HG03060 (cell line): ENCODE data around the gene ANKRD62.
"Not testable (repeated sequence)": the region's sequence is repeated elsewhere in the genome, so short reads cannot be mapped to it uniquely, and the experiment has no call there.

Experiments
- ATAC-seq: cut with Tn5 transposase; IDR thresholded peaks from one replicate; pipeline ENCODE4 v1.9.1; 2021; ENCODE audit warnings: low read depth, moderate number of reproducible peaks; ENCODE audit not compliant: unreplicated experiment

Gene ANKRD62

DNA sequence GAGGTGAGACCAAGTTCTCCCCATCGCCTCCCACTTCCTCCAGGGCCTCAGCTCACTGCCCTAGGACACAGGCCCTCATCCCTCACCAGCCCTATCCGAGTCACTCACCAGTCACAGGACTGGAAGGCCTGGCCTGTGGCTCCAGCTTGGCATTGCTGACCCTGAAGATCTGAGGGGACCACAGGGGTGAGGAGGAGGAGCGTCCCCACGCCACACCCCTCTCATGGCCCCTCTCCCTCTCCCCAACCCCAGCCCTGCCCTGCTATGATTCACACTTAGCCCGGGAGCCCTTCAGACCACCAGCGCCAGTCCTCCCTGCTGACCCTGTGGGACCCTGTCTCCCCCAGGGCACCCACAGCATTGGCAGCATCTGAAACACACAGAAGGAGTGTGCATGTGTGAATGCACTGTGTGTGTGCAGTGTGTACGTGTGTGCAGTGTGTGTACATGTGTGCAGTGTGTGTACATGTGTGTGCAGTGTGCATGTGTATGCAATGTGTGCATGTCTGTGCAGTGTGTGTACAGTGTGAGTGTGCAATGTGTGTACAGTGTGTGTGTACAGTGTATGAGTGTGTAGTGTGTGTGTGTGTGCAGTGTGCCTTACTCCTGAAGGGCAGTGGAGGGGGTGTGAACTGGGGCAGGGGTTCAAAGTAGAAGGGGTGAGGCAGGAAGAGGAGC lies 29.4 kb upstream of the ANKRD62 start:
- no peak for ATAC-seq

DNA sequence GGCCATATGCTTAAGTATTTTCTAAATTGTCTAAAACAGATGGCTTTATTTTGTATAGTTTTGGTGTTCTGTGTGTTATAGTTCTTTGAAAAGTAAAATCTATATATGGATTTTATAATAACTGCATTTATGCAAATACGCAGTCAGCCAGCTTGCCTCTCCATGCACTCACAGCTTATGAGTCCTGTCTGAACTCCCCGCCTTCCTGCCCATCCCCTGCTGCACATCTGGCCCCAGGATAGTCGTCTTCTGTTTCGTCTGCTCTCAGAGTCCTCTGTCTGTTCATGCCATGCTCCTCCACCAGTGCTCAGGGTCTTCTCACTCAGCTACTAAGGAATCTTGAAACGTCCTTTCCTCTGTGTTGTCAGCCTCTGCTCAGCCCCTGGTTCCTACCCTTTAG lies 28.2 kb upstream of the ANKRD62 start:
- no peak for ATAC-seq

DNA sequence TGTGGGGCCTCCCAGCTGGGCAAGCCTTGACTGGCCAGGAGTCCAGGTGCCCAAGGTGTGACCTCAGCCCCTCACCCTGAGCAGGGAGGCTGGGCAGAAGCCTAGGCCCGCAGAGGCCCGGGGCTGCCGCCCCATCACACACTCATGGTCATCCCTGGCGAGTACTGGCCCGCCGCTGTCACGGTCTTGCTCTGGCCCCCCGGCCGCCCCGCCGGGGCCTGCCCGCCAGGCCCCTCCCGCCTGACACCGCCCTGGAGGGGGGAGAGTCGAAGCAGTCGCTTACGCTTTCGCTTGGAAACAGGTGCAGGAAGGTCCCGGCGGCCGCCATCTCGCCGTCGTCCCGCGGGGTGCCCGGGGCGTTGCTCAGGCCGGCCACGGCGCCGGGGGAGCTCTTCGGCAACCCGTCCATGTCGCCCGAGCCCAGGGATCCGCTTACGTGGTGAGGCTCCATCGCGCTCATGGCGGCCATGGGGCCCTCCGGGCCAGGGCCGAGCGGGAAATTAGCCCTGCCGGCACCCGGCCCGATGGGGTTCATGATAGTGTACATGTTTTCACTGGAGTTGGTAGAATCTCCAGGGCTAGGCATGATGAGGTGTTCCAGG lies 26.6 kb upstream of the ANKRD62 start:
- ATAC-seq, result no peak

DNA sequence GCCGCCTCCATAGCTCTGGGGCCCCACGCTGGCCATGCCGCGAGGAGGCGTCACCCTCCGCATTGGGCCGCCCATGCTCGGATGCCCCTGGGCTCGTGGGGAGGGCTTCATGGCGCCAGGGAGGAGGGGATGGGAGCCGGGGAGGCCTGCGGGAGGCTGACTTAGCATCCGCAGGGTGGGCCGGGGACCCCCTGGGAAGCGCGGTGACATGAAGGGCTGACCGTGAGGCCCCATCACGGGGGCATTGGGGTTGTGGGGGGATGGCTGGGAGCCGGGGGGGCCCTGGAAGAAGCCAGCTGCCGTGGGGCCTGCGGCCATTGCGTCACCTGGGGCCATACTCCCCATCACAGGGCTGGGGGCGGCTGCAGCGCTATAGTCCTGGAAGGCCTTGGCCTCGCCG lies 26.0 kb upstream of the ANKRD62 start:
- no peak for ATAC-seq

DNA sequence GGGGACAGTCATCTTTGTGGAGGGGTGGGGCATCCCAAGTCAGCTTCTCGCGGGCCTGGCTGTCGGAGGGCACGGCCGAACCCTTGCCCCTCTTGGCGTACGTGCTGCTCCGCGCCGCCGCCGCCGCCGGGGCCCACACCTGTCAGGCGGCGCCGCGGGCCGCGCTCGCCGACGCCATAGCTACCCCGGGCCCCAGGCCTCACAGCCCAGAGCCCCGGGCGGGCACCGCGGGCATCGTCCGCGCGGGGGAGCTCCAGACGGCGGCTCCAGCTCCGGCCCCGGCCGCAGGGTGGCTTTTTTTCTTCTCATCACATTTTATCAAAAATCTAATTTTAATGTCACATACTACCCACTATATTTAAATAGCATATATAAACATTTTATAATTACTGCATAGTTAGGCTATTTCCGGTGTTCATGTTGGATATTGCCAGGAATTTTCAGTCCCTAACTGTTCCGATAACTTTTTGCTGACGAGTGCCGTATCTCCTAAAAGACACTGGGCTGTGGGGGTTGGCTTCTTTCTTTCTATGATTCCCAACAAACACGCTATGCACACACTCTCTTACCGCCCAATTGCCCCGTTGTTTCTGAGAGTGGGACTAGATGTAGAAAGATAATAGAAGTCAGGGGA lies 25.2 kb upstream of the ANKRD62 start:
- ATAC-seq, result not testable (repeated sequence)

DNA sequence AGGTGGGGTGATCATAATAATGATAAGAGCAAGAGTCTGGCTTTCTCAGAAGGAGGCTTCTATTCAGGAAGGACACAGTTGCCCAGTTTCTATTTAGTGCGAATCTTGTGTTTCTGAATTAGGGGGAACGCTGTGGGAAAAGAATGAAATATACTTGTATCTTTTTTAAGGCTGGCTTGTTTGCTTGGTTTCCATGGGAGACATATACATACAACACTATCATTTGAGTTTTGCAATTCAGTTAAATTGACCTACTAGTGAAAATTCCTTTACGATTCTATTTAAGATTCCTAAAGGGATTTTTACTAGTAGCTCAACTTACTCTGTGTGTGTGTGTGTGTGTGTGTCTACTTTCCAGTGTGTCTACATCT lies 24.7 kb upstream of the ANKRD62 start:
- no peak for ATAC-seq

DNA sequence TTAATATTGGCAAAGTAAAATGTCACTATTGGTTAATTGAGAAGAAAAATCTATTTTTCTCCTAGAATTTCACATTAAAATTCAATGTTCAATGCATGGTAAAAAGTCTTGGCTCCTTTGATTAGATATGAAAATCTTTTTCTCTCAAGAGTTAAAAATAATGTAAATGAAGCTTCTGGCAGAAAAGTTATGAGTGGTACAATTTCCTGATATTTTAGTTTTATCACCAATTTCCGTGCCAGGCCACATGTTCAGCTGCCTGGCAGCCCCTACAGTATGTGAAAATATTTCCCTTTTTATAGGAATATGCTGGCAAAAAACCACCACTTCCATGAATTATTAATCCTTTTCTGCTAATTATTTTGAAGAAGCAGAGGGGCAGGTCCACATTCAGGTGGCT lies 22.6 kb upstream of the ANKRD62 start:
- not testable (repeated sequence) for ATAC-seq

DNA sequence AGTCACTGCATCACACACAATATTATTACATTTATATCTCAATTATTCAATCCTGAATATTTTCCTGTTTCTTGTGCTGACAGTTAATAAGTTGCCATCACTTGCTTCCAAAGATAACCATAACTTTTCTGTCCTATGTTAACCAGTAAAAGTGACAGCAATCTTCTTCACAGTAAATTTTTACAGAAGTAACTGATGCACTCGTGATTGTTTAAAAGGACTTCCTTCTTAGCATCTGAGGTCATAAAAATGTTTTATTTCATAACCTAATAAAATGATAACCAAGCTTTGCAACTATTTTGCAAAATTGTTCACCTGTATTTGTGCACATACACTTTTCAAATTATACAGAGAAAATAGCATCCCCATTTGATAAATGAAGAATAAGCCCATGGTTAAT lies 20.6 kb upstream of the ANKRD62 start:
- ATAC-seq, result no peak

DNA sequence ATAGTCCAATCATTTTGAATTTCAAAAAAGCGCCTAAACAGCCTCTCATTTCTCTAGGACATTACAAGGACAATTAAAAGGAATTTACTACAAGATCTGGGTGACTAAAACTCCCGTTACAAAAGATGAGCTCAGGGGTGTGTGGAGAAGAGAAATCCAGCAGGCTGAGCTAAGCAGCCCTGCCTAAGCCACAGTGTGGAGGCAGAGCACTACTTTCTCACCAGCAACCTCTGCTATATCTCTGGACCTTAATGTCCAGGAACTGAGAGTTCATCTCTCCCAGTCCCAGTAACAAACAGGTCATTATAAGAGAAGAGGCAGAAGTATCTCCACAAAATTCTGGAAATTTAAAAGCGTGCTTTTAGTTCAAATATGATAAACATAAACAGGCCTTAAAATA lies 18.9 kb upstream of the ANKRD62 start:
- no peak for ATAC-seq

DNA sequence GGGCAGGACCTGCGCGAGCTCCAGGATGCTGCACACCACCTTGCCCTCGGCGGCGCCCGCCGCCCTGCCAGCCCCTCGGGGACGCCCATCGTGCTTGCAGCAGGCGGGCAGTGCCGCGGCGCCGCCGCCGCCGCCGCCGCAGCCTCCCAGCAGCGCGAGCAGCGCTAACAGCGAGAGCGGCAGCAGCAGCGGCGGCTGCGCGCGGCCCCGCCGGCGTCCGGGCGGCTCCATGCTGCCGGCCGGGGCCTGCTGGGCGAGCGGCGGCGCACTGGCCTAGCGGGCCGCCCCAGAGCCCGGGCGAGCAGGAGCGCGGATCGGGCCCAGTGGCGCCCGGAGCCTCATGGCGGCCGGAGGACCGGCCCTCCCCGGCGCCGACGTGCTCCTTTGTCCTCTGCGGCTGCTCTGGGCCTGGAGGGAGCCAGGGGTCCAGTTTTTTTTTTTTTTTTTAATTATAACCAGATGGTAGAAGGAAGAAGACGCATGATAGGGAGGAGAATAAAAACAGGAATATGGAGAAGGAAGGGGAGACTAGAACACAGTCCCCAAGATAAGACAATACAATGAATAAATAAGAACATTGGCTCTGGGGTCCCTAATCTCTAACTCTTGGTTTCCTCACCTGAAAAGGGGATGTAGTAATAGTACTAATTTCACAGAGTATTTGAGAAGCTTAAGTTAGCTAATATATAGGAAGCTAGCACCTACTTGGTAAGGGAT lies 17.1 kb upstream of the ANKRD62 start:
- ATAC-seq, result no peak

DNA sequence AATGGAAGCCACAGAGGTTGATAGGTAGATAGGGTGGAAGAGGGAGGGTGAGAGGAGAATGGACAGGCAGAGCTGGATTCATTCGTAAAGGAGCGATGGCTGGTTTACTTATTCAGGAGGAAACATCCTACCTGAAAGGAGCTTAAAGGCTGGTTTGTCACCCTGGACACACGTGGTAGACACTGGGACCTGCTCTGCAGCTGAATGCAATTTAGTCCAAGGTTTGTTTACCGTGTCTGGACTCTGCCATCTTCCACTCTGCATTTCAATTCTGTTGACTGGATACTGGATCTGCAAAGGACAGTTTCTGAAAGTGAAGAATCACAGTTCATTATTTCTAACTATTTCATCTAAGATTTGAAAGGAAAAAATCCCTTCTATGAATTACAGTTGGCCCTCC lies 15.6 kb upstream of the ANKRD62 start:
- ATAC-seq, result not testable (repeated sequence)

DNA sequence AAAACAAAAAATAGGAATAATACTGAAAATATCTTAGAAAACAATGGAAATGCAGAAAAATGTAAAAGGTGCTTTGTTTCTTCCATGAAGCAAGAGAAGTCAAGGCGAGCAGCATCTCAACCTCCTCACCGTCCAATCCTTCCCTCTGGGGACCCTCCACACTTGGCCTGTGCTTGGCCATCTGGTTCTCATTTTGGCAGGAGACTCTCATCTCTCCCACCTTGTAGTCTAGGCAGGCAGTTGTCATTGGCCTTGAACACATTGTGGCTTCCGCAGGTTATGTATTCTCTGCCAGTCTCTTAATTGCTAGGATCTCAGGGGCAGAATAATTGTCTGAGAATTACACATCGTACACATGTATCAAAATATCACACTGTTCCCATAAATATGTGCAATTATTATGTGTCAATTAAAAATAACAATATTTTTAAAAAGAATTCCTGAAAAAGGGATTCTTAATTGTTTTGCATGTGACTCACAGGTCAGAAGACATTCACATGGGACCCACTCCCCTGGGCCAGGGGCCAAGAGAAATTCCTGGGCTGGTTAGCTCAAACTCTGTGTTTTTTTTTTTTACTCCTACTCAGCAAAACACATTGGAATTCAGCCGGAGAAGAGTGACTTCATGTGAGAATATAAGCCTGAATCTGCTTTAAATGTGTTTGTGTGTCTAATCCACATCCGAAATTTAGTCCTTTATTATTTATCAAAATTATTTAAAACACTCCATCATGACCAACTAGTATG lies 14.0 kb upstream of the ANKRD62 start:
- ATAC-seq, result no peak

DNA sequence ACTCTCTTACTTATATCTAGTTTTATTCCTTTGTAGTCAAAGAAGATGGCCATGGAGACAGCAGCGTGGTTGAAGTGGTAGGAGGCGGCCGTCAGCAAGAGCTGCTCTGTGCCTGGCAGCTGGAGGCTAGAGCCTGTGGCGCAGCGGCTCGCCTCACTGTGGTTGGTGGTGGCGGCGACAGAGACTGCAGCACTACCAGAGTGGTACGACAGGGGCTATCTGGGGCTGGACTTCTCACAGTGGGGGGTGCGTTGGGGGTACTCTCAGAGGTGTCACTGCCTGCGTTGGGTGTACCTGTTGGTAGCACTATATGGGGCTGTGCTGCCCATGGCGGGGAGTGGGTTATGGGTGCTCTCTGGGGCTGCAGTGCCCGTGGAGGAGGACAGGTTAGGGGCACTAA lies 8.5 kb upstream of the ANKRD62 start:
- ATAC-seq, result no peak

DNA sequence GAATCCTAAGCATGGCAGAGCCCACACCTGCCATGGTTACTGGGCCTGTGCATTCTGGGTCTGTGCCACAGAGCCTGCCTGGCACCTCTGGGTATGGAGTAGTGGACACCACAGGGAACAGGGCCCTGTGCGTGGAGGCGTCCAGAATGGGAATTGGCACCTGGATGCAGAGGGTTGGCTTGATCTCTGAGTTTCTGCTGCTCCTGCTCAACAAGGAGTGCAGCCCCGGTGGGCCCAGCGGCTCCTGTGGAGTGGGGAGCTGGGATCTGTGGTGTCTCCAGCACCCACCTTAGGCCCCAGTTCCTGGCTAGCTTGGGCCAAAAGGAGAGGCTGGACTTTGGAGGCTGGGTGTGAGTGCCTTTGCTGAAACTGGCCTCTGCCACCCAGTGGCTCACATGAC lies 7.9 kb upstream of the ANKRD62 start:
- ATAC-seq, result no peak

DNA sequence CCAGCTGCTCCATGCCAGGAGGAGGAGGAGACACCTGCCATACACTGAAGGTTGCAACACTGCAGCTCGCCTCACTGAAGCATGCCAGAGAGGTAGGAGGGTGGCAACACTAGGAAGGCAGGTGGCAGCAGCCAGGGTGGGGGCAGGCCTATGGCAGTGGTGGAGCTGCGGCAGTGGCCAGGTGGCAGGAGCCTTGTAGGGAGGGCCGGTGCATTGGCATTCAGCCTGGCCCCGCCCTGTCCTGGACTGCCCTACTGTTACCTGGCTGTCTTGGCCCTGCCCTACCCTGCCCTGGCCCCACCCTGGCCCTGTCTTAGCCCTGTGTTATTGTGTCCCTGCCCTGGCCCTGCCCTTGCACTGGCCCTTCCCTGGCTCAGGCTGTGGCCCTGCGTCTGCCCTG lies 7.4 kb upstream of the ANKRD62 start:
- no peak for ATAC-seq

DNA sequence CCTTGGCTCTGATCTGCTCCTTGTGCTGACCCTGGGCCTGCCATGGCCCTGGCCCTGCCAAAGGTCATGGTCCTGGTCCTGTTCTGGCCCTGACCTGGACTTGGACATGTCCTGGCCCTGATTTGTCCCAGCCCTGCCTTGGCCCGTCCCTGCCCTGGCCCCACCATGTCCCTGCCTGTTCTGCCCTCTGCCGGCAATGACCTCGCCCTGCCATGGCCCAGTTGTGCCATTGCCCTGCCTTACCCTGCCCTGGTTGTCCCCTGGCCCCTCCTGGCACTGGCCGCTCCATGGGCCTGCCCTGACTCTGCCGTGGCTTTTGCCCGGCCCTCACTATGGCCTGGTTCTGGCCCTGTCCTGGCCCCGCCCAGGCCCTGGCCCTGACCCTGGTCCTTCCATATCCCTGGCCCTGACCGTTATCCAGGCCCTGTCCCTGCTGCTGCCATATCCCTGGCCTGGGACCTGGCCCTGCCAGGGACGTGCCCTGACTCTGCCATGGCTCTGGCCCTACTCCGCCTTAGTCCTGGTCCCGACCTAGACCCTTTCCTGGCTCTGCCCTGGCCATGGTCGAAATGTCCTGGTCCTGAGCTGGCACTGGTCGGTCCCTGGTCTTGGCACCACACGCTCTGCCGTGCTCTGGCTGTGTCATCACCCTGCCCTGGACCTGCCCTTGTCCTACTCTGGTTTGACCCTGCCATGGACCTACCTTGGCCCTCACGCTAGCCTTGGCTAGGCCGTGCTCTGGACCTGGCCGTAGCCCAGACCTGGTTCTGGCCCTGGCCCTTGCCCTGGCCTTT lies 6.8 kb upstream of the ANKRD62 start:
- ATAC-seq, result no peak

DNA sequence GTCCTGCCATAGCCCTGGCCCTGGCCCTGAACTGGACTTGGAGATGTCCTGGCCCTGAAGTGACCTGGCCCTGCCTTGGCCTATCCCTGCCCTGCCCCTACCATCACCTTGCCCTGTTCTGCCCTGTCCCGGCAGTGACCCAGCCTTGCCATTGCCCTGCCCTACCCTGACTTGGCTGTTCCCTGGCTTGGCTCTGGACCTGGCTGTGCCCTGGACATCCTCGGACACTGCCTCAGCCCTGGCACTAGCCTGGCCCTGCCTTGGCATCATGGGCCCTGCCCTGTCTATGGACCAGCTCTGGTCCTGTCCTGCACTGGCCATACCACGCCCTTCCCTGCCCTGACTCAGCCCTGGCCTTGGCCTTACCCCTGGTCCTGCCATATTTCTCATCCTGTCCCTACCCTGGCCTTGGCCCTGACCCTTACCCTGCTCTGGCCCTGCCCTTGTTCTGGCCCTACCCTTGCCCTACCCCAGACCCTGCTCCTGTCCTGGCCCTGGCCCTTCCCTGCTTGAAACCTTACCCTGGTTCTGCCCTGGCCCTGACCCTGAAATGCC lies 6.1 kb upstream of the ANKRD62 start:
- no peak for ATAC-seq

DNA sequence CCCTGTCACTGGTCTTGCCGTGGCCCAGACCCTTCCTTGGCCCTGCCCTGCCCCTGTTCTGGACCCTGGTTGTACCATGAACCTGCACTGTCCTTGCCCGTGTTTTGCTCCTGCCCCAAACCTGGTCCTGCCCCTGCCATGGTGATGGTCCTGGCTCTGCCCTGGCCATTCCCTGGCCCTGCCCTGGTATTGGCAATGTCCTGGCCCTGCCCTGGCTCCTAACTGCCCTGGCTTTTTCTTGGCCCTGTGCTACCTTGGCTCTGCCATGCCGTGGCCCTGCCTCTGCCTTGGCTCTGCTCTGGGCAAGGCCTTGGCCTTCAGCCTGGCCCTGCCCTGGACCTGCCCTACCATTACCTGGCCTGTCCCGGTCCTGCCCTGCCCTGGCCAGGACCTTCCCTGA lies 5.5 kb upstream of the ANKRD62 start:
- no peak for ATAC-seq

DNA sequence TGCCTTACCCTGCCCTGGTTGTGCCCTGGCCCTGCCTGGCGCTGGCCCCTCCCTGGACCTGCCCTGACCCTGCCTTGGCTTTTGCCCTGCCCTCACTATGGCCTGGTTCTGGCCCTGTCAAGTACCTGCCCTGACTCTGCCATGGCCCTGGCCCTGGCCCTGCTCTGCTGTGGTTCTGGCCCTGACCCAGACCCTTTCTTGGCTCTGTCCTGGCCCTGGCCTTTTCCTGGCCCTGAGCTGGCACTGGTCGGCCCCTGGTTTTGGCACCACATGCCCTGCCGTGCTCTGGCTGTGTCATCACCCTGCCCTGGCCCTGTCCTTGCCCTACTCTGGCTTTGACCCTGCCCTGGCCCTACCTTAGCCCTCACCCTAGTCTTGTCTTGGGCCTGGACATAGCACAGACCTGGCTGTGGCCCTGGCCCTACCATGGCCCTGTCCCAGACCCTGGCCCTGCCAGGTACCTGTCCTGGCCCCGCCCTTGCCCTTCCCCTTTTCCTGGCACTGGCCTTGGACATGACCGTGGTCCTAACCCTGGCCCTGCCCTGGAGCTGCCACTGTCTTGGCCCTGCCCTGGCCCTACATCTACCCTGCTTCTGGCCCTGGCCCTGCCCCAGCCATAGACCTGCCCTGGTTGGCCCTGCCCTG lies 4.8 kb upstream of the ANKRD62 start:
- no peak for ATAC-seq
